HepG2 (cell line): ENCODE data around the gene EMC8. TPM values are rescaled to one million over a fixed set of nuclear protein-coding genes. Genes with fewer than 3 reads are reported as not detected.

ENCODE experiments used
- BCLAF1 ChIP-seq: fragments of 450-650 bp; IDR thresholded peaks from 2 replicates; pipeline ENCODE4 v1.6.1; 2017; ENCODE audit warnings: mild to moderate bottlenecking
- DMAP1 ChIP-seq: IDR thresholded peaks from 2 replicates; pipeline ENCODE4 v1.6.1; 2016
- HCFC1 ChIP-seq: fragments of 150-350 bp; IDR thresholded peaks from 2 replicates; pipeline ENCODE4 v1.6.1; 2014; ENCODE audit warnings: low read depth, low read length
- MIXL1 ChIP-seq: IDR thresholded peaks from 2 replicates; pipeline ENCODE4 v1.6.1; 2016
- SMARCC2 ChIP-seq: fragments of 450-650 bp; IDR thresholded peaks from 2 replicates; pipeline ENCODE4 v1.6.1; 2017; ENCODE audit warnings: antibody characterized with exemption, mild to moderate bottlenecking
- SOX13 ChIP-seq, 3 experiments: fragments of 450-650 bp in 1 of 3; sonication (generic) in 1 of 3; formaldehyde crosslinking in 1 of 3; IDR thresholded peaks in 2 of 3; conservative IDR thresholded peaks in 1 of 3; 2 replicates each; pipeline versions ENCODE4 v1.5.0 to v1.6.1; 2016 to 2020; ENCODE audit warnings: antibody characterized with exemption in 1 of 3, mild to moderate bottlenecking in 1 of 3, missing compliant biosample characterization in 1 of 3, missing genetic modification reagents in 1 of 3, moderate library complexity in 1 of 3
- SOX6 ChIP-seq, 2 experiments: fragments of 450-650 bp in 1 of 2; sonication (generic) in 1 of 2; formaldehyde crosslinking in 1 of 2; IDR thresholded peaks; 2 replicates each; pipeline versions ENCODE4 v1.4.0 to v1.6.1; 2017 to 2020; ENCODE audit warnings: antibody characterized with exemption in 1 of 2, mild to moderate bottlenecking in 1 of 2, missing genetic modification reagents in 1 of 2
- STAT5B ChIP-seq: sonication (generic); formaldehyde crosslinking; IDR thresholded peaks from 2 replicates; pipeline ENCODE4 v1.4.0; 2020; ENCODE audit warnings: missing genetic modification reagents
- SYNCRIP ChIP-seq: fragments of 200-400 bp; formaldehyde crosslinking; IDR thresholded peaks from 2 replicates; pipeline ENCODE4 v1.6.1; 2018; ENCODE audit warnings: mild to moderate bottlenecking, low read depth, low read length; ENCODE audit not compliant: insufficient read depth
- THAP11 ChIP-seq: IDR thresholded peaks from 2 replicates; pipeline ENCODE4 v1.6.1; 2016; ENCODE audit warnings: missing biosample characterization, missing genetic modification reagents
- ZNF225 ChIP-seq: sonication (generic); formaldehyde crosslinking; IDR thresholded peaks from 2 replicates; pipeline ENCODE4 v1.4.0; 2020; ENCODE audit warnings: mild to moderate bottlenecking, missing genetic modification reagents
- ZNF264 ChIP-seq: sonication (generic); formaldehyde crosslinking; IDR thresholded peaks from 2 replicates; pipeline ENCODE4 v1.4.0; 2020; ENCODE audit warnings: missing genetic modification reagents
- polyA plus RNA-seq, 8 experiments: library from polyadenylated mRNA; depleted of rRNA in 3 of 8; stranded (reverse) in 7 of 8; unstranded in 1 of 8; fragments of >200 nt; fragmentation: Illumina TruSeq in 4 of 8; extraction: Trizol in 4 of 8; gene quantifications; 2 replicates each; pipeline versions ENCODE4 v1.2.1 to v1.2.3, GENCODE V29; 2011 to 2016; ENCODE audit warnings: low read depth in 4 of 8, missing spikeins in 1 of 8, mixed read lengths in 1 of 8; ENCODE audit not compliant: insufficient read depth in 1 of 8
- total RNA-seq, 5 experiments: library from RNA; depleted of rRNA; stranded (reverse); fragments of >200 nt; fragmentation: Illumina TruSeq; extraction: Trizol; gene quantifications; 2 replicates each; pipeline ENCODE4 v1.2.3, GENCODE V29; 2016; ENCODE audit warnings: low read depth in 1 of 5

EMC8 gene
- total and polyA plus RNA-seq, 2 of the 13 experiments (the other 11 are each of a cell fraction or from before 2014, with no cell fraction given): 55.0 to 76.0 TPM

DNA sequence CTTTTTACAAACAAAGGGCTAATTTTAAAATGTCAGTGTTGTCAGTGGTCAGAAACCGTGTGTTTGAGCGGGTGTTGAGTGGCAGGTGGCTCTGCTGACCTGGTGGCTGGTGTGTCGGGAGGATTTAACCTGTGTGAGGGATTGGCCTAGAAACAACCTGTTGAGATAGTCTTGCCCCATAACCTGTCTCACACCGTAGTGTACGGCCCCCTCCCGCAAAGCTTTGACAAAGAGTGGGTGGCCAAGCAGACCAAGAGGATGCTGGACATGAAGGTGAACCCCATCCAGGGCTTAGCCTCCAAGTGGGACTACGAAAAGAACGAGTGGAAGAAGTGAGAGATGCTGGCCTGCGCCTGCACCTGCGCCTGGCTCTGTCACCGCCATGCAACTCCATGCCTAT lies 7.2 kb upstream of the EMC8 start (continued):
- no peak for TF ChIP-seq BCLAF1
- TF ChIP-seq SYNCRIP: no peak
- no peak for TF ChIP-seq SOX6 (IDR thresholded peaks at IDR 0.05)
- no peak for TF ChIP-seq SOX6 (CRISPR knock-in tag; IDR thresholded peaks at IDR 0.05)
- TF ChIP-seq SMARCC2: no peak
- TF ChIP-seq ZNF225 (CRISPR knock-in tag): no peak
- no peak for TF ChIP-seq STAT5B
- no peak for TF ChIP-seq THAP11 (CRISPR knock-in tag)
- TF ChIP-seq MIXL1 (CRISPR knock-in tag): no peak
- no peak for TF ChIP-seq DMAP1 (CRISPR knock-in tag)
- TF ChIP-seq ZNF264 (CRISPR knock-in tag): no peak
- TF ChIP-seq HCFC1: no peak
- TF ChIP-seq SOX13 (IDR thresholded peaks at IDR 0.05): no peak
- TF ChIP-seq SOX13 (CRISPR knock-in tag; conservative IDR thresholded peaks at IDR 0.05 in 1 of 2, IDR thresholded peaks at IDR 0.05 in 1 of 2): no peak
